Measurements from ENCODE around the gene SSRP1. TPM values are rescaled to one million over a fixed set of nuclear protein-coding genes. Genes with fewer than 3 reads are reported as not detected.

The SSRP1 gene
- total and polyA plus RNA-seq, 2 of the 13 experiments (the other 11 are each of a cell fraction or from before 2014, with no cell fraction given): 93.6 to 129 TPM

GRCh38 chr11:57340039-57340615 lies 4.4 kb upstream of the SSRP1 start:
- H3K9ac ChIP-seq (ENCODE audit: insufficient read depth, low read depth, low read length): no peak overlapping the region
- ATAC-seq (peak; percentile 72), FAIRE-seq (no peak), DNase-seq (ENCODE audit: low spot score) (no peak)
- no peaks in the 10 kb centered on the region for H3K36me3 ChIP-seq (replicated peaks in 1 of 2; ENCODE audit: control insufficient read depth in 1 of 2, insufficient read depth in 2 of 2, low read length in 2 of 2)
- intact Hi-C loops (cut with micrococcal nuclease; ENCODE audit: unreplicated experiment): loop anchor here (2.0 to 10.0 kb wide), 2 partner anchors 205 to 499 kb away; no protein-coding TSS in a partner anchor
- H2AFZ ChIP-seq (ENCODE audit: low read length): no peak overlapping the region
- peaks cover 7% of the 10 kb centered on the region for H3K79me2 ChIP-seq (ENCODE audit: insufficient read depth, low read length)
- peaks cover 43% of the 10 kb centered on the region for H3K4me1 ChIP-seq (ENCODE audit: insufficient read depth, low read length)
- 24% methylated on average over 11 of the region's 12 CpGs for WGBS (ENCODE audit: low lambda C conversion rate)
- no peak overlapping the region for H3K27ac ChIP-seq (ENCODE audit: extremely low read length, insufficient read depth, low read length)
- no TSS peak for BruUV-seq (replicated peaks)
- H4K20me1 ChIP-seq (ENCODE audit: insufficient read depth, low read length): no peaks in the 10 kb centered on the region
- peak overlapping the region in 2 of 3 experiments; percentile 15 to 54; a peak in 2 of 6 replicates for H3K4me3 ChIP-seq (replicated peaks in 1 of 3; ENCODE audit: insufficient read depth in 1 of 3, low read depth in 2 of 3, low read length in 3 of 3)
- ChIA-PET CTCF (ENCODE audit: low intra/inter-chr PET ratio, low total read pairs) (no interaction called here), POLR2A (interaction anchor here (1.7 kb wide), 1 partner anchor 15 kb away, joined by 5 read pairs; the partner anchor contains the start of gene TNKS1BP1)
- H3K9me3 ChIP-seq (ENCODE audit: low read length): no peaks in the 10 kb centered on the region
- in situ Hi-C loops (cut with HindIII; ENCODE audit: extremely low pct_ligation_motif_present, low pct_unique_long_range_greater_than_20kb): loop anchor here (10.0 kb wide), 1 partner anchor 225 kb away; the partner anchor contains the start of gene UBE2L6
- peak overlapping the region; percentile 69 for H3K4me2 ChIP-seq (ENCODE audit: low read depth, low read length)
- peaks cover 0 to 28% of the 10 kb centered on the region in 2 experiments; a peak in 3 of 5 replicates for H3K27me3 ChIP-seq (ENCODE audit: control insufficient read depth in 1 of 2, insufficient read depth in 2 of 2, low read length in 2 of 2)
- TF ChIP-seq, protein P1, sequence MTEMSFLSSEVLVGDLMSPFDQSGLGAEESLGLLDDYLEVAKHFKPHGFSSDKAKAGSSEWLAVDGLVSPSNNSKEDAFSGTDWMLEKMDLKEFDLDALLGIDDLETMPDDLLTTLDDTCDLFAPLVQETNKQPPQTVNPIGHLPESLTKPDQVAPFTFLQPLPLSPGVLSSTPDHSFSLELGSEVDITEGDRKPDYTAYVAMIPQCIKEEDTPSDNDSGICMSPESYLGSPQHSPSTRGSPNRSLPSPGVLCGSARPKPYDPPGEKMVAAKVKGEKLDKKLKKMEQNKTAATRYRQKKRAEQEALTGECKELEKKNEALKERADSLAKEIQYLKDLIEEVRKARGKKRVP (CRISPR knock-in tag; IDR thresholded peaks at IDR 0.05): peak in 1 of 2 experiments; percentile 39; a peak in 1 of 4 replicates
- 0 out of 3 replicates have a peak, but pooled peaks have one; percentile 13 for TF ChIP-seq MXI1 (IDR thresholded peaks at IDR 0.05; ENCODE audit: borderline replicate concordance, low read depth, low read length)
- TF ChIP-seq PITX1 (CRISPR knock-in tag; IDR thresholded peaks at IDR 0.05): peak; percentile 13; the same call in 1 of the 2 replicates
- TF ChIP-seq, protein P2, sequence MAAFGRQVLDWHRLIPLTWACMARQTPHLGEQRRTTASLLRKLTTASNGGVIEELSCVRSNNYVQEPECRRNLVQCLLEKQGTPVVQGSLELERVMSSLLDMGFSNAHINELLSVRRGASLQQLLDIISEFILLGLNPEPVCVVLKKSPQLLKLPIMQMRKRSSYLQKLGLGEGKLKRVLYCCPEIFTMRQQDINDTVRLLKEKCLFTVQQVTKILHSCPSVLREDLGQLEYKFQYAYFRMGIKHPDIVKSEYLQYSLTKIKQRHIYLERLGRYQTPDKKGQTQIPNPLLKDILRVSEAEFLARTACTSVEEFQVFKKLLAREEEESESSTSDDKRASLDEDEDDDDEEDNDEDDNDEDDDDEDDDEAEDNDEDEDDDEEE (CRISPR knock-in tag; IDR thresholded peaks at IDR 0.05): no peak
- peak; percentile 56 for TF ChIP-seq STAG1 (CRISPR knock-in tag; IDR thresholded peaks at IDR 0.05)
- 0 out of 2 replicates have a peak, but pooled peaks have one; percentile 37 for TF ChIP-seq MEIS1 (CRISPR knock-in tag; IDR thresholded peaks at IDR 0.05; ENCODE audit: borderline replicate concordance)
- peak; percentile 31; the same call in 1 of the 2 replicates for TF ChIP-seq RAD21 (CRISPR knock-in tag; IDR thresholded peaks at IDR 0.05)
- TF ChIP-seq CERS6 (CRISPR knock-in tag; IDR thresholded peaks at IDR 0.05): no peak
- TF ChIP-seq ASH2L (IDR thresholded peaks at IDR 0.05; ENCODE audit: insufficient read length, low read depth, low read length): no peak
- peak; percentile 21; the same call in 1 of the 2 replicates for TF ChIP-seq ZNF292 (CRISPR knock-in tag; IDR thresholded peaks at IDR 0.05; ENCODE audit: borderline replicate concordance, low read depth)
- TF ChIP-seq XRCC5 (optimal IDR thresholded peaks at IDR 0.05; ENCODE audit: low read length): peak; percentile 32
- no peak for TF ChIP-seq ESRRA (CRISPR knock-in tag; IDR thresholded peaks at IDR 0.05; ENCODE audit: low read depth)
- TF ChIP-seq MED13 (CRISPR knock-in tag; IDR thresholded peaks at IDR 0.05): no peak
- TF ChIP-seq NPAS2 (CRISPR knock-in tag; IDR thresholded peaks at IDR 0.05; ENCODE audit: borderline replicate concordance): no peak
- no peak for TF ChIP-seq SRSF4 (IDR thresholded peaks at IDR 0.05; ENCODE audit: low read depth, low read length, poor library complexity, severe bottlenecking)
- TF ChIP-seq SSRP1 (CRISPR knock-in tag; IDR thresholded peaks at IDR 0.05): no peak
- TF ChIP-seq ZBTB7A (CRISPR knock-in tag; IDR thresholded peaks at IDR 0.05): 0 out of 2 replicates have a peak, but pooled peaks have one; percentile 39

Measured in HepG2 (cell line).